NK-92 (cell line): ENCODE measurements around the gene MBOAT1.
"Not testable (repeated sequence)": the region's sequence is repeated elsewhere in the genome, so short reads cannot be mapped to it uniquely, and the experiment has no call there.

Source experiments
- DNase-seq: peaks from one replicate; lab custom pipeline; 2025; ENCODE audit not compliant: unreplicated experiment; lab: John Stamatoyannopoulos, UW

The MBOAT1 gene

DNA sequence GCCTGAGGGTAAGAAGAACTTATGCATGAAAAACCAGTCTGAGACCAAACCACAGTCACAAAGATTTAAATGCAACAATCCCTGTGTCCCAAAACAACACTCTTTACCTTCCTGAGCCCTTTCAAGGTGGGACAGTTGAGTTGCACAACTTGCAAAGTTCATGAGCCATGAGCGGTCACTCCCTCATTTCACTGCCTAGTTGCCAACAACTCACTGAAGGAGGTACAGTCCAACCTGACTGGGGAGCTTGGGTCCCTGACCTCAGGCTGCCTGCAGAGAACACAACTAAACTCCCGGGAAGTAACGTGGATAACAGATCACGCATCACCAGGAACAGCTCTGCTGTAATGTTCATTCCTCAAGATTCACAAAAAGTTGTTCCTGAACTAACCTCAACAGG is 69.4 kb downstream of the MBOAT1 start:
- no peak for DNase-seq

DNA sequence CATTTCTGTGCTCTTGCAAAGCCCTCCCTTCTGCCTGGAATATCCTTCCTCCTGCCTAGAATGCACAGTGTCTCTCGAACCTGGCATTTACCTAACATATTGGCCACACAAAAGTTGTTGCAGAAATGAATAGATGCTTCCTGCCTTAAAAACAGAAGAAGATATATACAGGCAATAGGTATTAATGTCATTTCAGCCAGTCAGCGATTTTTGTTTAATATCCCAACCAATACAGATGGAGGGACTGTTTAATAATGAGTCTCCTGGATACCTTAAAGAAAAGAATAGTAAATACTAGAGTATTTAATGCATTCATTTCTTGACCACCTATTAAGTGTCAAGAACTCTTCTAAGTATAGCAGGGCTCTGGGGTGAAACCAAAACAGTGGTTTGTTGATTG is 70.3 kb downstream of the MBOAT1 start:
- DNase-seq: no peak

DNA sequence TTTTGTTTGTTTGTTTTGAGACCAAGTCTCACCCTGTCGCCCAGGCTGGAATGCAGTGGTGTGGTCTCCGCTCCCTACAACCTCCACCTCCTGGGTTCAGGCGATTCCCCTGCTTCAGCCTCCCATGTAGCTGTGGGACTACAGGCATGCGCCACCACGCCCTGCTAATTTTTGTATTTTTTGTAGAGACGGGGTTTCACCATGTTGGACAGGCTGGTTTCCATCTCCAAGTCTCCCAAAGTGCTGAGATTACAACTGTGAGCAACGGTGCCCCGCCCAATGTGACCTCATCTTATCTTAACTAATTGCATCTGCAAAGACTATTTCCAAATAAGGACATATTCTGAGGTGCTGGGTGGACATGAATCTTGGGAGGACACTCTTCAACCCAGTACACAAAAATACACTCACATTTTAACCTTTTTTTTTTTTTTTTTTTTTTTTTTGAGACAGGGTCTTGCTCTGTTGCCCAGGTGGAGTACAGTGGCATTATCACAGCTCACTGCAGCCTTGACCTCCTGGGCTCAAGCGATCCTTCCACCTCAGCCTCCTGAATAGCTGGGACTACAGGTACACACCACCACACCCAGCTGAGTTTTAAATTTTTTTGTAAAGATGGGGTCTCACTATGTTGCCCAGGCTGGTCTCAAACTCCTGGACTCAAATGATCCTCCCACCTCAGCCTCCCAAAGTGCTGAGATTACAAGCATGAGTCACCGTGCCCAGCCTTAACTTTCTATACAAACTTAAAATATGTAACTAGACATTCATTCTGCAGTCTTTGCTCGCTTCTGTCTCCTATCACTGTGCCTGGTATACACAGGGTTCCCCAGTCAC is 72.9 kb downstream of the MBOAT1 start:
- not testable (repeated sequence) for DNase-seq

DNA sequence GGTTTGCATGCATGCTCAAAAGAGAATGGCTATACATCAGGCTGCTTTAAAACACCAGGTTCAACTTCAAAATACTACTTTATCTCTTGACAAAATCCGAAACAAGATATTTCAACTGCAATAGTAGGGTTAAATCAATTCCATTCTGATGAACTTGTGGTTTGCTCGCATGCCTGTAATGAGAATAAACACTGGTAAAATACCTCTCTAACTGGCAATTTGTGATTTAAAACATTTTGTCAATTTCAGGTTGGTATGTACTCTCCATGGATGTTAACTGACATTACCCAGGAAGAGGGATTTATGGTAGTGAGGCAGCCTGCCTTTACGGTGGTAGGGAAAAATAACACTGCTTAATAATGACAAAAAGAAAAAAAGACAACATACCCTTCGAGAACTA is 74.4 kb downstream of the MBOAT1 start:
- DNase-seq: no peak

DNA sequence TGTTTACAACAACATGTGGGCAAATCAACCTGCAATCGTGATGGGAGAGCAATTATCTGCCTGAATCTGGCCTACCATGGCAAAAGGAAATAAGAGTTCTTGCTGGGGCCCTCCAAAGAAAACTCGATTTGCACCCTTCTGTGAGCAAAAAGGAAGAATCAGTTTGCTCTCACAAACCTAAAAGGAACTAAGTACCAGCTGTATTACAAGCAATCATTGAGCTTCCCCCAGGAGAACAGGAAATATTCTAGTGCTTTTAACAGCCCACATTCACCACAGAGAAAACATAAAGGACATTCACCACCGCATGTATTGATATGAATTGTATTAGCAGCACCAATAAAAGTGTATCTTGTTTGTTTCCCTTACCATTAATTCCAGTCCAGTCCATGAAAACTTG is 75.0 kb downstream of the MBOAT1 start:
- no peak for DNase-seq

DNA sequence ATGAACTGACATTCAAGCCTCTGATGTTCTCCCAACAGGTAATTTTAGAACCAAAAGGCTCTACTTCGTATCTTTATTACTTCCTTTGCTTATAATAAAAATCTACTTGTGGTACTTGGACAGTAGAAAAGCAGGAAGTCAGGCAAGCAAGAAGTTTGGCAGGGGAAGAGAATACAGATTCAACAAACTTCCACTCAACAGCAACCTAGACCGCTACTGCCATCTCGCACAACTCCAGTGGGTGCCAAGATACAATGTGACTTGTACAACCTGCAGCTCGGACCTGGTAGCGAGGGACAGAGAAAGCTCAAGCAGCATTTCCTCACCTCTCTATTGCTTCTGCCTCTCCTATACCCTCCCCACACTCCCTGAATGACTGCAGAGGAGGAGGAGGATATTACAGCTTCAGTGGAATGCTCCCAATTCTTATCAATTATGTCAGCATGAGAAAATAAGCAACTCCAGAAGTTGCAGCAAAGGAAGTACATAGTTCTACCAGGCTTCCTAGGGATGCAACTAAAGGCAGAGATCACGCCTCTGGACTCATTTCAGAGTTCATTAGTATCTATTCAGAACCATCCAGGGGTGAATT is 76.5 kb downstream of the MBOAT1 start:
- no peak for DNase-seq

DNA sequence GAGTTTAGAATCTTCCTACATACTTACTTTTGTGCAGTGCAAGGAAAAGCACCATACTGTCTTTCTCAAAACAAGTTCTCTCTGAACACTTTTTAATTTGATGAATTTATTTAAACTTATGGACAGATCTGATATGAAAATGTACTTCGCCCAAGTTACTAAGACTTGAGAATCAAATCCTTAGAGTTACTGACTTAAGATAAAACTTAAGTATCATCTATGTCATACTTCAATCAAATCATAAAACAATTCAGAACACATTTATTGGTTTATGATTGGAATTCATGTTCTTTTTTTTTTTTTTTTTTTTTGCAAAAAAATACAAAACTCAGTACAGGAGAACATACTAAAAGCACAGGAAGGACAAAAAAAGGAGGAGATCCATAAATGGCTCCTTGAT is 77.7 kb downstream of the MBOAT1 start:
- DNase-seq: no peak

DNA sequence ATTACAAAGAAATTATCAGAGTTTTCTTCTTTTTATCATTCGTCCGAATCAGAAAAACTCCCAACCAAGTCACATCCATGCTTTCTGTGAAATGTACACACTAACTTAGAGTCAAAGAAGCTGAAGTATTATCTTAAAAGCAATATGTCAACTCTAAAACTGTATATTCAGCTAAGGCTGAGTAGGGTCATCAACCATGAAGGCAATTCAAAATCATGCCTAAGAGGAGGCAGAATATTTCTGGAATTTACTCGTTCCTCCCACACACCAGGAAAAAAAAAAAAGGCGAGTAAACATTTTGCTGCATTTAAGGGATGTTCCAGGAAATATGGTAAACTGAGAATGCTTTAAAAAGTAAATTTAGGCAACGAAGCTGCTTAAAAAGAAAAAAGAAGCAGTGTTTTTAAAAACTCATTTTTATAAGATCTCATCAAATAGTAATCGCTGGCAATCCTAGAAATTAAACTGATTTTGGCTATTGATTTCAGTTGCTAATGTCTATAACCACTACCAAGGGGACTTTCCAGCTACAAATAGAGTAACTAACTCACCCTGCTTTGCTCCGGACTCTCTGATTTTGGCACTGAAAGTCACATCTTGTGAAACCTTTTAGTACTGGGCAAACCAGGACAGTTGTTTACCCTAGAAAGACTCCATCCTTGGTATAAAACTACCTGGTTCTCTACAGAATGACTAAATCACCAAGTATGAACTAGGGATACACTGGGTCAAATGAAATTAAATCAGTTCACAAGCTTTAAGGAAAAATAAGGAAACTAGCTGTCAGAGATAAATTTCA is 82.8 kb downstream of the MBOAT1 start:
- DNase-seq: no peak

DNA sequence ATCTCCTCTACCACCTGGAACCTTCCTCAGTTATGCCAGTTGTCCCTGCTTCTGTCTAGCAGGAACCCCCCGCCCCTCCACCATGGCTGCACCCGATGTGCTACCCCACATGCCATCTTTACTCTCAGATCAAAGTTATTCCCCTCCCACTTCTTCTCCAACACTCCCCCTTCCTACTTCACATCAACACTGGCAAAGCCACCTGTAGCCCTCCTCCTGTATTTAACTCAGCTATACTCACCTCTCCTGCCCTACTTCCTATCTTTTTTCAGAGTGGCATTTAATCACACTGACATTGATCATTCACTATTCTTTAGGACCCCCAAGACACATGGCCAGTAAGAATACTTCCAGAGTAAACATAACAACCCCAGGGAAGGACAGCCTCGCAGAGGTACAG is 84.3 kb downstream of the MBOAT1 start:
- no peak for DNase-seq

DNA sequence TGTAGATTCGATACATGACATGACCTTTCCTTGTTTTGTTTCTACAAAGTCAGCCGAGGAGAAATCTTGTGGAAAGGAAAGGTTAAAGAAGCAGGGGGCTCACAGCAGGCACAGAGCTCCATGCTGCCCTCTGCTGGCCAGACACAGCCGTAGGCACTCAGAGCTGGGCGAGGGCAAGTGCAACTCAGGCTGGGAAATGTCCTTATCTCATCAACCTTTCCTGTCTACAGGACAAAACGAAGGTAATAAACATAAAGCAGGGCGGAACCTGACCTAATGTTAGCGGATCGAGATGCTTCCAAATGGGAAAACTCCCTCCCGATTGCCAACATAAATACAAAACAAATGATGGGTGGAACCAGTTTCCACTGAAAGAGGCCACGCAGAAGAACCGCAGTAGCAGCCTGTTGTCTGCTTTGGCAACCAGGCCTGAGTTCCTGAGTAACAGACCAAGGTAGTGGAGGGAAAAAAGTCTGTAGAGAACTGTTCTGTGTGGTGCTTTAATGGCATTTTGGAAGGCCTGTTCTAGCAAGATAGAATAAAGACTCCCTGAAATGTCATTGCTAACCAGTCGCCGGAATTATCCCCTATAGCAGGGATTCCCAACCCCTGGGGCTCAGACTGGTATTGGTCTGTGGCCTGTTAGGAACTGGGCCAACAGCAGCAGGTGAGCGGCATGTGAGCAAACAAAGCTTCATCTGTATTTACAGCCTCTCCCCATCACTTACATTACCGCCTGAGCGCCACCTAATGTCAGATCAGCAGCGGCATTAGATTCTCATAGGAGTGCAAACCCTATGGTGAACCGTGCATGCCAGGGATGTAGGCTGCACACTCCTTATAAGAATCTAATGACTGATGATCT is 85.2 kb downstream of the MBOAT1 start:
- DNase-seq: no peak

DNA sequence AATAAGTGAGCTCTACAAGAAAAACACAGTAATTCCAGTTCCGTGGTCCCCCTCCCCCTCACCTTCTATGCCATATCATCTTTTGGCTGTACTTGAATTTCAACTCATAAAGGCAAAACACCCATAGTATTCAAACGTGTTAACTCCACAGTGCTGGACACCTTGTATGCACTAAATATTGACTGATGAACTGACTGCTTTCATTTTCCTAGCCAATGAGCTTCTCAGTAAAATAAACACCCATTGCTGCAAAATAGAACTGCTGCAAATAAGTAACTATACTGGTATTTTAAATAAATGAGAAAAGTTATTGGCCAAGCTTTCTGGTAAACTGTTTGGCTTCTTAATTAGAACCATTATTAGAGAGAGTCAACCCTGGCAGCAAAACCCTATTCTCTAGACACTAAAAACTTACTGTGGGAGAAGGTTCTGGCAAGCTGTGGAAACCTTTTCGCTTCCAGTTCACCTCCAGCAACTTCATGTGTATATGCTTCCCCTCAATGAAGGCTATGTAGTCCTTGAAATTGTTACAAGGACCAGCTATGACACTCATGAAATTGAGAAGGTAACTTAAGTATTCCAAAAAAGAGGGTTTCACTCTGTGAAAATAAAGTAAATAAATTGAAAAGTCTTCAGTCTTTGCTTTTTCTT is 86.0 kb downstream of the MBOAT1 start:
- no peak for DNase-seq

DNA sequence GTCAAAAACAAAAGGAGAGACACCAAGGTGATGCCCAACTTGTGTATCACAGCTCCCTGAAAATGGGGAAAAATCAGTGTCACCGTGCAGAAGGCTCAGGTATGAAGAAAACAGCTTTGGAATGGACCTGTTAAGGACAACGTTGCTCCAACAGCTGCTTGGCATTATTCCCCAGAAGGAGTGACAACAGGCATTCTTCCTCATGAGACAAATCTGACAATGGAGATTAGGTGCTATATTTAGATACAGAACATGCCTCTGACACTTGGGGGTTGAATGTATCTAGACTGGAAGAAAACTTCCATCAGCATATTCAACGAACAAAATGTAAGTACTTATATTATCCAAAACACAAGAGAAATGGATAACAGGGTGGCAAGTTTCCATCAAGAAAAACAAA is 87.7 kb downstream of the MBOAT1 start:
- DNase-seq: no peak

DNA sequence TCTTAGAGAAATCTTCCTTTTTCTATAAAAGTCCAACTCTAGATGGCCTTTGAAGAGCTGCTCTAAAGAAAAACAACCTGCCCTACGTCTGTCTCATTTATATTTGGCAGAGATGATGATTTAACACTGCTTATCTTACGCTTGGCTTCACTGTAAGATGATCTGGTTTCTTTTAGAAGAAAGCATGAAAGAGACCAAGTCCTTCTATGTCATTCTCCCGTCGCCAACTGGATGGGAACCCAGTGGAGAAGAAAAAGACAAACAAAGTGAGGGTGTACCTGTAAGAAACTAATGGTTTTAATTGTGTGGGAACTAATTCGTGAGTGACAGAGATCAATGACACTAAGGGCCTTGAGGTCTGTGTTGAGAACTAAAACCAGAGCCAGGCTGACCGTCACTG is 92.8 kb downstream of the MBOAT1 start:
- no peak for DNase-seq

DNA sequence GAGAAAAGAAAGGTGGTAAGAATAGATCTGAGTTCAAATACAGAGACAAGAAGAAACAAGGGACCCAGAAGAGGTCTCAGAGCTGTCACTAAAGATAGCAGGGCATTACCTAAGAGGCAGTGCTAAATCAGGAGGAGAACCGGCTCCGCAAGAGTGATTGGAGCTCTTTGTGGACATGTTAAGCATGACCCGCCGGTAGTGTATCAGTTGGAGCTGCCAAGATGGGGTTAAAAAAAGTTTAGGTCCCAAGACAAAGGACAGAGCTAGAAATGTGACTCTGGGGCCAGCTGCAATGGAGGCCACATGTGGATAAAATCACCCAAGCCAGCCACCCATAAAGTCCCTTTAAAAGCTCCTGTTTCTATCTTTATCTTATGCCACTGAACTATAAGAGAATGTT is 93.4 kb downstream of the MBOAT1 start:
- DNase-seq: no peak

DNA sequence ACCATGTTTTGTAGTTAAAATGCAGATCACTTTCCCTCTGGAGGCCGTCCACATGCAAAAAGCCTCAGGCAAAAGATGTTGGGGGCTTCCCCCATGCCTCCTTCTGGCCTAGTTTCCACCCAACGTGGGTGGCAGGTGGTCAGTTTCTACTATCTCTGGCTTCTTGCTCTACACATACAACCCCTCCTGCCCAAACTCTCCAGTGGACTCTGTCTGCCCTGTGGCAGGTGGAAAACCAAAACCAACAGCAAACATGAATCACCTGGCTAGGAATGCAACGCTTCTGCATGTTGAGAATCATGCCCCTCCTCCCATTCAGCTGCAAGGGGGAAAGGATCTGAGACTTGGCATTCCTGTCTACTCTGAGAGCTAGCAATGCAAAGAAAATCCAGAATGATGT is 94.8 kb downstream of the MBOAT1 start:
- DNase-seq: no peak

DNA sequence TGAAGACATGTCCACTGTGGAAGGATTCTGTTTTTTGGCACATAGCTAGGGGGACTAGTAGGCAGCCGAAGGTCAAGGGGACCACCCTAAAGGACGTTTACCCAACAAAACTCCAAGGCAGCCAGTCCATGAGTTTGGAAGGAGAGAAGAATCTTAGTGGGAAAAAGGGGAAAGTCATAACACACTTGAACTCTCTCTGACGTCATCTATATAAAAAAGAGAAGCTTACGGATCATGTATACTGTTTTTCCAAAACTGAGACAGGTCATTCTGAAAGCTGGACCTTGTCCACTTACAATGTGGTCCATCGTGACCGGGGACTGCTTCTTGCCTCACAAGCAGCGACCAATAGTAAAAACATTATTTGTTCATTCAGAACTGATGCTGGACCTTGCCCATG is 95.5 kb downstream of the MBOAT1 start:
- no peak for DNase-seq

DNA sequence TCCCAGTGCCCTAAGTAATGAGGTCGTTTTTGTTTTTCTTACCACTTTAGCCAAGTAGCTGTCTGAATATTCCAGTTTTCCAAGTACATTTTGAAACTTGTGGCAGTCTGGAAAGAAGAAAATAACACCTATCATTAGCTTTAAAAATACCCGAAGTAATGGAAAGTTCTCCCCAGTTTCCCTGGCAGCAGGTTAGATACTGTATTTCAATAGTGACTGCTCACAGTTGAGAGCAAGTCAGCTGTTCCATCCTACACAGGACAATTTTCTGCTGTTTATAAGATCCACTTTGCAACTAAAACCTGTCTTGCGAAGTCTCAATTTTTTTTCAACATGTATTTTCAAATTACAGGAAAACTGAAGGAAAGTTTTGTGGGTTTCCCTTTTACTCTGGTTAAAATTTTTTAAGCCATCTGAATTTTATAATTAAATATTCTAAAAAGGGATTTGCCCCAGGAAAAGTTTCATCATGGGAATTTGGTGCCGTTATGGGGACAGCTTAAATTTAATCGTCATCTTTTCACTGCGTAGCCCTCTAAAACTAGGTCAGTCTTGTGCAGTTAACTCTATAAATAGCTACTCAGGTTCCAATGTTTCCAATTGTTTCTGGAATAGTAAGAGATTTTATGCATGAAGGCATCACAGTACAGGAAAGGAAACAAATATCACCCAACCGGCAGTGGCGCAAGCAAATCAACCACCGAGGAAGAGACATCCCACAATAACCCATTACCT is 96.9 kb downstream of the MBOAT1 start:
- no peak for DNase-seq

DNA sequence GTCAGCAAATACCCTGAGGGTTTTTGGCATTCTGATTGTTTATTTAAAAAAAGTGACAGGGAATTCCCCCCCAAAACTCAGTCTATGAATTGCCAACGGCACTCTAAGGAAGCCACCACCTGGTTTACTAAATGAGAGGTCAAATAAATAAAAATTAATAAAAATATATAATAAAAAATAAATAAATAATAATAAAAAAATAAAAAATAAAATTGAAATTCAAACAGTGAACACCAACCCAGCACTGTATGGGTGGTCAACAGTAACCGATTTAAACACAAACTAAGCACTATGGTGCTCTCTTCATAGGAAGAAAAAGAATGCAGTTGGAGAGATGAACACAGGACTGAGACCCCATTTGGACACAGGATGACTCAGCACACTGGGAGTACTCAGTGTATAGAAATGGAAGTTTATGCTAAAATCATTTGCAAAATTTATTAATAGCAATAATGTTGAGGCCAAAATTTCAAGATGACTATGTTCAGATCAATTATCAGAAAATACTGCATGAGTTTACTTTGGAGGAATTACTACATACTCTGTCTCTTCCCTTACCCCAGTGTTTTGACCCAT is 98.5 kb downstream of the MBOAT1 start:
- no peak for DNase-seq

DNA sequence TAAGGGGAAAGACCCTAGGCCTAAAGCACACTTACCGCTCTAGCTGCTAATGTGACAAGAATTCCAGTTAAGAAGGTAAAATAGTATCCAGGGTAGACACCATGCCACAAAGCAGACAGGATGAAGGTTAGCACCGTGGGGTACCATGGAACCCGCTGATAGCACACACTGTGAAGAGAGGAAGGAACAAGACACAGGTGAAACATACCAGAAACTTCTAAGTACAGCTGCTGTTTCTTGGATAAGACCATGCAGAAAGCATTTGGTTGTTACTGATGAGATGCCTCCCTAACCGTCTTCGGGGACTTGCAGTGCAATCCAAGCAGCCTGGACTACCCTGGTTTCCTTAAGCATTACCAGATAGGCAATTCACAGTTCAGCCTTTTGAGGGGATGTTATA is 99.4 kb downstream of the MBOAT1 start:
- no peak for DNase-seq

DNA sequence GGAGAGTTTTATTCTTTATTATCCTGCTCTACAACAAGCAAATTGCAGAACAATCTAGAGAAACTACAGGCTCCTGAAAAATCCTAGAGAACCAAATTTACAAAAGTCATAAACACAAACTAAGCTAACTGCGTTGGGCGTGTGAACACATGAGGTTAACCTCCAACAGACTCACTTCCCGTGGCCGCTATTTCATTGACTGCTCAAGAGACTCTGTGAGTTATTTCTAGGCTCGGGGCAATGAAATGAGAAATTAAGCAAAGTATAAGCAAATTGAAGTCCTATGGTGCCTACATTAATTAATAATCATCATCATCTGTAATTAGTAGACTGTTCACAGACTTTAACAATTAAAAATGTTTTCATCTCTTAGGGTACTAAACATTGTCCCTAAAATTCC is 100.0 kb downstream of the MBOAT1 start:
- no peak for DNase-seq
